SK-N-SH treated with all-trans-retinoic acid at 6 μM for 48 hours (cell line): ENCODE data around the gene DSCAM.

Source experiments
- ATAC-seq: fragments of 200-7000 bp; cut with Tn5 transposase; 3 replicates; pipeline ENCODE4 v1.9.1; 2020; ENCODE audit warnings: mild to moderate bottlenecking, moderate library complexity
- BACH2 ChIP-seq: fragments of 250-450 bp; sonication (Bioruptor Pico); IDR thresholded peaks from 2 replicates; pipeline ENCODE4 v1.9.0; 2021; ENCODE audit warnings: mild to moderate bottlenecking, borderline replicate concordance
- CSDC2 ChIP-seq: fragments of 250-450 bp; sonication (Bioruptor Pico); IDR thresholded peaks from 2 replicates; pipeline ENCODE4 v1.5.0; 2020; ENCODE audit warnings: mild to moderate bottlenecking, moderate library complexity
- ESRRG ChIP-seq: fragments of 250-450 bp; sonication (Bioruptor Pico); IDR thresholded peaks from 2 replicates; pipeline ENCODE4 v1.6.1; 2021; ENCODE audit warnings: mild to moderate bottlenecking
- GLIS3 ChIP-seq: fragments of 250-450 bp; sonication (Bioruptor Pico); IDR thresholded peaks from 2 replicates; pipeline ENCODE4 v1.5.0; 2020; ENCODE audit warnings: mild to moderate bottlenecking, moderate library complexity
- PPARA ChIP-seq: fragments of 250-450 bp; sonication (Bioruptor Pico); IDR thresholded peaks from 2 replicates; pipeline ENCODE4 v1.5.0; 2020; ENCODE audit warnings: mild to moderate bottlenecking, borderline replicate concordance
- RARB ChIP-seq: fragments of 250-450 bp; sonication (Bioruptor Pico); IDR thresholded peaks from 2 replicates; pipeline ENCODE4 v1.8.0; 2021; ENCODE audit warnings: mild to moderate bottlenecking, moderate library complexity
- SNAI2 ChIP-seq: fragments of 250-450 bp; sonication (Bioruptor Pico); IDR thresholded peaks from 2 replicates; pipeline ENCODE4 v1.5.0; 2020; ENCODE audit warnings: mild to moderate bottlenecking, moderate library complexity
- TOX ChIP-seq: fragments of 250-450 bp; sonication (Bioruptor Pico); IDR thresholded peaks from 2 replicates; pipeline ENCODE4 v1.8.0; 2021; ENCODE audit warnings: mild to moderate bottlenecking, moderate library complexity, borderline replicate concordance
- ZC3H10 ChIP-seq: fragments of 250-450 bp; sonication (Bioruptor Pico); IDR thresholded peaks from 2 replicates; pipeline ENCODE4 v1.5.1; 2021; ENCODE audit warnings: mild to moderate bottlenecking, moderate library complexity
- ZFP3 ChIP-seq: fragments of 250-450 bp; sonication (Bioruptor Pico); IDR thresholded peaks from 2 replicates; pipeline ENCODE4 v1.5.0; 2020; ENCODE audit warnings: mild to moderate bottlenecking, moderate library complexity
- ZNF565 ChIP-seq: fragments of 450-650 bp; formaldehyde crosslinking; conservative IDR thresholded peaks from 2 replicates; pipeline ENCODE4 v1.5.0; 2020; ENCODE audit warnings: low read depth, mild to moderate bottlenecking, moderate library complexity
- ZNF70 ChIP-seq: fragments of 450-650 bp; formaldehyde crosslinking; IDR thresholded peaks from 2 replicates; pipeline ENCODE4 v1.5.0; 2020; ENCODE audit warnings: mild to moderate bottlenecking, moderate library complexity
- ZNF8 ChIP-seq: fragments of 450-650 bp; formaldehyde crosslinking; IDR thresholded peaks from 2 replicates; pipeline ENCODE4 v1.5.0; 2020; ENCODE audit warnings: mild to moderate bottlenecking, moderate library complexity
- TF ChIP-seq, protein P1 (sequence below): fragments of 250-450 bp; sonication (Bioruptor Pico); IDR thresholded peaks from 2 replicates; pipeline ENCODE4 v1.5.1; 2021; ENCODE audit warnings: mild to moderate bottlenecking, moderate library complexity
- TF ChIP-seq, protein P2 (sequence below): fragments of 250-450 bp; sonication (Bioruptor Pico); IDR thresholded peaks from 2 replicates; pipeline ENCODE4 v1.5.1; 2020; ENCODE audit warnings: low read depth, mild to moderate bottlenecking, moderate library complexity
- TF ChIP-seq, protein P3 (sequence below): fragments of 250-450 bp; sonication (Bioruptor Pico); IDR thresholded peaks from 2 replicates; pipeline ENCODE4 v1.8.0; 2021; ENCODE audit warnings: low read depth, mild to moderate bottlenecking, moderate library complexity, borderline replicate concordance
- TF ChIP-seq, protein P4 (sequence below): fragments of 250-450 bp; sonication (Bioruptor Pico); IDR thresholded peaks from 2 replicates; pipeline ENCODE4 v1.8.0; 2020; ENCODE audit warnings: mild to moderate bottlenecking, moderate library complexity, borderline replicate concordance
- TF ChIP-seq, protein P5 (sequence below): fragments of 250-450 bp; sonication (Bioruptor Pico); IDR thresholded peaks from 2 replicates; pipeline ENCODE4 v1.5.0; 2020; ENCODE audit warnings: mild to moderate bottlenecking, moderate library complexity

The DSCAM gene

DNA sequence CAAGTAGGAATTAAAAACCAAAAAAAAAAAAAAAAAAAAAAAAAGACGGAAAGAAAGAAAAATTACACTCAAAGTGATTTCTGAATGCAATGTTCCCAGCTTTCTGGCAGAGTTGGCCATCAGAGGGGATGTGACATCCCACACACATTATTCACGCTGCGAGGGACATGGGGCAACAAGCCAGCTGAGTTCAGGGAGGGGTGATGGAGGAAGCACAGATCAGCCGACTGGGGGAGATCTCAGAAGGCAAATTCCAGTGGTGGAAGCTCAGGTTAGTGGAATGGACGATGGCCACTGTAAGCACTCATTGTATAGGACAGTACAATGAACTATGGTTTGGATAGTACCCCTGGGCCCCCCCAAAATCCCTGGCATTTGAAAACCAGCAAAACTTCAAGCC, 667.8 kb downstream of the DSCAM start:
- TF ChIP-seq GLIS3 (CRISPR knock-in tag) (no peak), RARB (CRISPR knock-in tag) (no peak), CSDC2 (no peak), BACH2 (CRISPR knock-in tag) (no peak)
- no peak for ATAC-seq

DNA sequence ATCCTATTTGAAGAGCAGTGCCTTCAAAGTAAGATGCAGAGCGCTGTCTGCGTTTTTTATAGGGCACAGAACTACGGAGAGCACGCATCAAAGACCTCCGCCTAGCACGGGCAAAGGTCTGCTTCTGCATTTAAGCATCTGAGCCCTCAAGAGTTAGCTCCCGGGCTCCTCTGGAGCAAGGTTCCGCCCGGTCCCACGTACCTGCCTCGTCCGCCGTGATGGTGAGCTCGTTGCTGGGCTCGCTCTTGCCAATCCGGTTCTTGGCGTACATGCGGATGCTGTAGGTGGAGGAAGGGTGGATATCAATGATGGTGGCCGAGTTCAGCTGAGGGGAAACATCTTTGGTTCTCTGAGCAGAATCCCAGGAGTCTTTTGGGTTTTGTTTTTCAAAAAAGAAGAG, 668.2 kb downstream of the DSCAM start:
- ATAC-seq = no peak
- TF ChIP-seq ZNF8 (CRISPR knock-in tag) (no peak), ZC3H10 (CRISPR knock-in tag) (no peak), SNAI2 (CRISPR knock-in tag) (no peak), BACH2 (CRISPR knock-in tag) (no peak), RARB (CRISPR knock-in tag) (no peak), TOX (CRISPR knock-in tag) (no peak), PPARA (CRISPR knock-in tag) (no peak), ZNF70 (CRISPR knock-in tag) (no peak), ZFP3 (no peak)
- TF ChIP-seq, protein P1, sequence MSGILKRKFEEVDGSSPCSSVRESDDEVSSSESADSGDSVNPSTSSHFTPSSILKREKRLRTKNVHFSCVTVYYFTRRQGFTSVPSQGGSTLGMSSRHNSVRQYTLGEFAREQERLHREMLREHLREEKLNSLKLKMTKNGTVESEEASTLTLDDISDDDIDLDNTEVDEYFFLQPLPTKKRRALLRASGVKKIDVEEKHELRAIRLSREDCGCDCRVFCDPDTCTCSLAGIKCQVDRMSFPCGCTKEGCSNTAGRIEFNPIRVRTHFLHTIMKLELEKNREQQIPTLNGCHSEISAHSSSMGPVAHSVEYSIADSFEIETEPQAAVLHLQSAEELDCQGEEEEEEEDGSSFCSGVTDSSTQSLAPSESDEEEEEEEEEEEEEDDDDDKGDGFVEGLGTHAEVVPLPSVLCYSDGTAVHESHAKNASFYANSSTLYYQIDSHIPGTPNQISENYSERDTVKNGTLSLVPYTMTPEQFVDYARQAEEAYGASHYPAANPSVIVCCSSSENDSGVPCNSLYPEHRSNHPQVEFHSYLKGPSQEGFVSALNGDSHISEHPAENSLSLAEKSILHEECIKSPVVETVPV (CRISPR knock-in tag) = no peak
- TF ChIP-seq, protein P2, sequence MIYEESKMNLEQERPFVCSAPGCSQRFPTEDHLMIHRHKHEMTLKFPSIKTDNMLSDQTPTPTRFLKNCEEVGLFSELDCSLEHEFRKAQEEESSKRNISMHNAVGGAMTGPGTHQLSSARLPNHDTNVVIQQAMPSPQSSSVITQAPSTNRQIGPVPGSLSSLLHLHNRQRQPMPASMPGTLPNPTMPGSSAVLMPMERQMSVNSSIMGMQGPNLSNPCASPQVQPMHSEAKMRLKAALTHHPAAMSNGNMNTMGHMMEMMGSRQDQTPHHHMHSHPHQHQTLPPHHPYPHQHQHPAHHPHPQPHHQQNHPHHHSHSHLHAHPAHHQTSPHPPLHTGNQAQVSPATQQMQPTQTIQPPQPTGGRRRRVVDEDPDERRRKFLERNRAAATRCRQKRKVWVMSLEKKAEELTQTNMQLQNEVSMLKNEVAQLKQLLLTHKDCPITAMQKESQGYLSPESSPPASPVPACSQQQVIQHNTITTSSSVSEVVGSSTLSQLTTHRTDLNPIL = no peak
- TF ChIP-seq, protein P3, sequence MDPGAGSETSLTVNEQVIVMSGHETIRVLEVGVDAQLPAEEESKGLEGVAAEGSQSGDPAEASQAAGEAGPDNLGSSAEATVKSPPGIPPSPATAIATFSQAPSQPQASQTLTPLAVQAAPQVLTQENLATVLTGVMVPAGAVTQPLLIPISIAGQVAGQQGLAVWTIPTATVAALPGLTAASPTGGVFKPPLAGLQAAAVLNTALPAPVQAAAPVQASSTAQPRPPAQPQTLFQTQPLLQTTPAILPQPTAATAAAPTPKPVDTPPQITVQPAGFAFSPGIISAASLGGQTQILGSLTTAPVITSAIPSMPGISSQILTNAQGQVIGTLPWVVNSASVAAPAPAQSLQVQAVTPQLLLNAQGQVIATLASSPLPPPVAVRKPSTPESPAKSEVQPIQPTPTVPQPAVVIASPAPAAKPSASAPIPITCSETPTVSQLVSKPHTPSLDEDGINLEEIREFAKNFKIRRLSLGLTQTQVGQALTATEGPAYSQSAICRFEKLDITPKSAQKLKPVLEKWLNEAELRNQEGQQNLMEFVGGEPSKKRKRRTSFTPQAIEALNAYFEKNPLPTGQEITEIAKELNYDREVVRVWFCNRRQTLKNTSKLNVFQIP (CRISPR knock-in tag) = no peak
- TF ChIP-seq, protein P4, sequence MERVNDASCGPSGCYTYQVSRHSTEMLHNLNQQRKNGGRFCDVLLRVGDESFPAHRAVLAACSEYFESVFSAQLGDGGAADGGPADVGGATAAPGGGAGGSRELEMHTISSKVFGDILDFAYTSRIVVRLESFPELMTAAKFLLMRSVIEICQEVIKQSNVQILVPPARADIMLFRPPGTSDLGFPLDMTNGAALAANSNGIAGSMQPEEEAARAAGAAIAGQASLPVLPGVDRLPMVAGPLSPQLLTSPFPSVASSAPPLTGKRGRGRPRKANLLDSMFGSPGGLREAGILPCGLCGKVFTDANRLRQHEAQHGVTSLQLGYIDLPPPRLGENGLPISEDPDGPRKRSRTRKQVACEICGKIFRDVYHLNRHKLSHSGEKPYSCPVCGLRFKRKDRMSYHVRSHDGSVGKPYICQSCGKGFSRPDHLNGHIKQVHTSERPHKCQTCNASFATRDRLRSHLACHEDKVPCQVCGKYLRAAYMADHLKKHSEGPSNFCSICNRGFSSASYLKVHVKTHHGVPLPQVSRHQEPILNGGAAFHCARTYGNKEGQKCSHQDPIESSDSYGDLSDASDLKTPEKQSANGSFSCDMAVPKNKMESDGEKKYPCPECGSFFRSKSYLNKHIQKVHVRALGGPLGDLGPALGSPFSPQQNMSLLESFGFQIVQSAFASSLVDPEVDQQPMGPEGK (CRISPR knock-in tag) = no peak
- TF ChIP-seq, protein P5, sequence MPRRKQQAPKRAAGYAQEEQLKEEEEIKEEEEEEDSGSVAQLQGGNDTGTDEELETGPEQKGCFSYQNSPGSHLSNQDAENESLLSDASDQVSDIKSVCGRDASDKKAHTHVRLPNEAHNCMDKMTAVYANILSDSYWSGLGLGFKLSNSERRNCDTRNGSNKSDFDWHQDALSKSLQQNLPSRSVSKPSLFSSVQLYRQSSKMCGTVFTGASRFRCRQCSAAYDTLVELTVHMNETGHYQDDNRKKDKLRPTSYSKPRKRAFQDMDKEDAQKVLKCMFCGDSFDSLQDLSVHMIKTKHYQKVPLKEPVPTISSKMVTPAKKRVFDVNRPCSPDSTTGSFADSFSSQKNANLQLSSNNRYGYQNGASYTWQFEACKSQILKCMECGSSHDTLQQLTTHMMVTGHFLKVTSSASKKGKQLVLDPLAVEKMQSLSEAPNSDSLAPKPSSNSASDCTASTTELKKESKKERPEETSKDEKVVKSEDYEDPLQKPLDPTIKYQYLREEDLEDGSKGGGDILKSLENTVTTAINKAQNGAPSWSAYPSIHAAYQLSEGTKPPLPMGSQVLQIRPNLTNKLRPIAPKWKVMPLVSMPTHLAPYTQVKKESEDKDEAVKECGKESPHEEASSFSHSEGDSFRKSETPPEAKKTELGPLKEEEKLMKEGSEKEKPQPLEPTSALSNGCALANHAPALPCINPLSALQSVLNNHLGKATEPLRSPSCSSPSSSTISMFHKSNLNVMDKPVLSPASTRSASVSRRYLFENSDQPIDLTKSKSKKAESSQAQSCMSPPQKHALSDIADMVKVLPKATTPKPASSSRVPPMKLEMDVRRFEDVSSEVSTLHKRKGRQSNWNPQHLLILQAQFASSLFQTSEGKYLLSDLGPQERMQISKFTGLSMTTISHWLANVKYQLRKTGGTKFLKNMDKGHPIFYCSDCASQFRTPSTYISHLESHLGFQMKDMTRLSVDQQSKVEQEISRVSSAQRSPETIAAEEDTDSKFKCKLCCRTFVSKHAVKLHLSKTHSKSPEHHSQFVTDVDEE (CRISPR knock-in tag) = no peak
- TF ChIP-seq, all 23 proteins: peak for 0

DNA sequence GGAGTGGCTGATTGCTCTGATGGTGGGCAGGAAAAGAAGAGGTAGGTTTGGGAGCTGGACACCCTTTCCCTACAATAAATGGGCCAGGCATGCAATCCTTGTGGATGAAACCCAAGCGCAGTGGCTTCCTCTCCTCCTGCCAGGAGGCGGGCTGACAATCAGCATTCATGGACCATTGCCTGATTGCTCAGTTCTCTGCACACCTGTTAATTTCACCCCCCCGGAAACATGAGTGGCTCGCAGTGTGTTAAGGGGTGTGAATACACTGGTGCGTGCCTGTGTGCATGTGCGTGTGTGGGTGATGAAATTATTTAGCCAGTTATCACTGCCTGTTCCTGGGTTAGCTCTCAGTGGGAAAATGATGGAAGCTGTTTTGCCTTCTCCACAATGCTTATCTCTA, 669.0 kb downstream of the DSCAM start:
- TF ChIP-seq ESRRG (CRISPR knock-in tag) = no peak
- TF ChIP-seq SNAI2 (CRISPR knock-in tag) = no peak
- TF ChIP-seq ZFP3 = no peak
- no peak for TF ChIP-seq ZNF8 (CRISPR knock-in tag)
- no peak for TF ChIP-seq ZNF565 (CRISPR knock-in tag)
- TF ChIP-seq, protein P2 = no peak
- TF ChIP-seq RARB (CRISPR knock-in tag) = no peak
- TF ChIP-seq, protein P4 (CRISPR knock-in tag) = no peak
- TF ChIP-seq, protein P1 (CRISPR knock-in tag) = no peak
- no peak for ATAC-seq
